HUES48 (cell line): Measurements from ENCODE around the gene NSMCE4A.
"Not testable (repeated sequence)": the region's sequence is repeated elsewhere in the genome, so short reads cannot be mapped to it uniquely, and the experiment has no call there.

Experiments
- H3K27ac ChIP-seq: one replicate; pipeline ENCODE4 v1.7.0; 2013; ENCODE audit warnings: low read depth, low read length, inconsistent platforms
- H3K27me3 ChIP-seq: 2 replicates; pipeline ENCODE4 v1.6.1; 2013; ENCODE audit warnings: mild to moderate bottlenecking, low read length; ENCODE audit not compliant: control insufficient read depth, insufficient read depth
- H3K36me3 ChIP-seq: 2 replicates; pipeline ENCODE4 v1.6.1; 2013; ENCODE audit warnings: low read length; ENCODE audit not compliant: control insufficient read depth, insufficient read depth
- H3K4me1 ChIP-seq: 2 replicates; pipeline ENCODE4 v1.6.1; 2013; ENCODE audit warnings: mild to moderate bottlenecking, low read length; ENCODE audit not compliant: control insufficient read depth, insufficient read depth
- H3K4me3 ChIP-seq: 2 replicates; pipeline ENCODE4 v1.5.1; 2013; ENCODE audit warnings: mild to moderate bottlenecking, low read depth, low read length
- H3K9ac ChIP-seq: 2 replicates; pipeline ENCODE4 v1.6.1; 2013; ENCODE audit warnings: mild to moderate bottlenecking, low read depth, low read length, moderate library complexity
- H3K9me3 ChIP-seq: 2 replicates; pipeline ENCODE4 v1.6.1; 2013; ENCODE audit warnings: low read length; ENCODE audit not compliant: control insufficient read depth, insufficient read depth

Gene NSMCE4A

DNA sequence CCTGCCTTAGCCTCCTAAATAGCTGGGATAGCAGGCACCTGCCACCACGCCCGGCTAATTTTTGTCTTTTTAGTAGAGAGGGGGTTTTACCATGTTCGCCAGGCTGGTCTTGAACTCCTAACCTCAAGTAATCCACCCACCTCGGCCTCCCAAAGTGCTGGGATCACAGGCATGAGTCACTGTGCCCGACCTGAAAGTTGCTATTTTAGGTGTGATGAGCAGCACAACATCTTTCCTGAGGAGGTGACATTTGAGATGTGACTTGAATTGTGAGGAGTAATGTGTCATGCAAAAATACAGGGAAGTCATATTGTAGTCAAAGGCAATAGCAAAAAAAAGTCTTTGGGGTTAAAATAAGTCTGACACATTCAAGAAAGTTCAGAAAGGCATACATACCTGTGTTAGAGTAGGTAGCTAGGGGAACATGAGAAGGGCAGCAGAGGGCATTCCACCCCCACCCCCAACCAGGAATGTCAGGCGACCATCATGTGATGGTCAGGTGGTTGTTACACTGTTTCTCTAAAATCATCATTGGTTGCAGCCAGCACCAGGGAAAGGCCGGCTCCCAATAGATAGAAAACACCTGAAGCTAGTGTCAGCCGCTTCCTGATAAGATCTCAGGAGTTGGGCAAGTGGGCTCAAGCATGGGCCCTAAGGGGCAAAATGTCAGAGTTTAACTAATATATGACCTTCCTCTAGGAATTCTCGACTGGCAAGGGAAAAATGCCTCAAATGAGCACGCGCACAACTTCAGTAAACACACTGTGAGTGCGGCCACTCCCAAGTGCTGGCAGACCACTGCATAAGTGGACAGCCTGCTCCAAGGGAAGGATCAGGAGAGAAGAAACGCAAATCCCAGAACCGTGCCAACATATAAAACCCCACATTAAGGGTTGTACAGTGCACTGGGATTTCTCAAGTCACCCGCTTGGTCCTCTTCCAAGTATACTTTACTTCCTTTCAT lies 13.6 kb upstream of the NSMCE4A start, which contains the start of gene TACC2:
TACC2 (plus strand) TSS at position 803 of the 964 bp plus-strand sequence. CDS start 32,819 bp downstream, outside the sequence.
- H3K27me3 ChIP-seq = no peaks in the 10 kb centered on the region
- no peak within 1 kb of the TSS for H3K4me3 ChIP-seq
- H3K9ac ChIP-seq = no peak within 1 kb of the TSS
- peaks cover 11% of the 10 kb centered on the region for H3K9me3 ChIP-seq
- no peak within 1 kb of the TSS for H3K27ac ChIP-seq
- no peaks in the 10 kb centered on the region for H3K36me3 ChIP-seq
- H3K4me1 ChIP-seq = 0 out of 2 replicates have a peak, but pooled peaks cover 5% of the 10 kb centered on the region

DNA sequence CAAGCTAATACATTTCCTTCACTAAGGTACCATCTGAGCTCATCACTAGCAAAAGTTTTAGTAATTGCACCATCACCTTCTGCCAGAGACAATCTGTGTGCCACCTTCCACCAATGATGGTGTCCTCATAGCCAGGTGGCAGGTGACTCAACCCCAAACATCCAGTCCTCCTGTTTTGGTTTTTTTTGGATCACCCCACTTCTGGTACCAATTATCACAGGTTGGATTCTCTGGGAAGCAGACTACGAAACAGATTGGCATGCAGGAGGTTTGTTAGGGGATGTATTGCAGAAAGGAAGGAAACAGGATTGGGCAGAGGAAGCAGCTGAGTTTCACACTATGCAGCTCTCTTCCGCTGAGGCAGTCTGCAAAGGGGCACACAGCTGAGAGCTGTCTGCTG lies 9.4 kb upstream of the NSMCE4A start:
- peaks cover 12% of the 10 kb centered on the region for H3K9me3 ChIP-seq
- no peak overlapping the region for H3K9ac ChIP-seq
- no peaks in the 10 kb centered on the region for H3K27me3 ChIP-seq
- H3K36me3 ChIP-seq = no peaks in the 10 kb centered on the region
- no peak overlapping the region for H3K4me3 ChIP-seq
- H3K27ac ChIP-seq = no peak overlapping the region
- H3K4me1 ChIP-seq = 0 out of 2 replicates have a peak, but pooled peaks cover 4% of the 10 kb centered on the region

DNA sequence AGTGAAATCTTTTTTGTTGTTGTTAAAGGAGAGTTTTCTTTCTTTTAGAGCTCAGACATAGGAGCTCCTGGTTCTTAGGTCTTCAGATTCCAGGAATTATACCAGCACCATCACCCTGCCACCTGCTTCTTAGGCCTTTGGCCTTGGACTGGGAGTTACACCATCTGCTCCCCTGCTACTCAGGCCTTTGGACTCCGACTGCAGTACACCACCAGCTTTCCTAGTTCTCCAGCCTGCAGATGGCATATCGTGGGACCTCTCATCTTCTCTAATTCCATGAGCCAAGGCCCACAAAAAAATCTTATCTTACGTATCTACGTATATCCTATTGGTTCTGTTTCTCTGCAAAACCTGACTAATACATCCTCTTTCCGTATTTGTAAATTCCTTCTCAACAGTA lies 8.8 kb upstream of the NSMCE4A start:
- Histone ChIP-seq H3K4me1 (no peaks in the 10 kb centered on the region), H3K36me3 (no peaks in the 10 kb centered on the region)

GRCh38 chr10:121981346-121981745 lies 6.3 kb upstream of the NSMCE4A start:
- no peak overlapping the region for H3K4me3 ChIP-seq
- peaks cover 20% of the 10 kb centered on the region for H3K9me3 ChIP-seq
- H3K27me3 ChIP-seq = no peaks in the 10 kb centered on the region
- no peak overlapping the region for H3K27ac ChIP-seq
- H3K36me3 ChIP-seq = no peaks in the 10 kb centered on the region
- no peaks in the 10 kb centered on the region for H3K4me1 ChIP-seq
- H3K9ac ChIP-seq = no peak overlapping the region

More for the DNA sequence above, 8.8 kb upstream of the NSMCE4A start:
- H3K9me3 ChIP-seq = peaks cover 12% of the 10 kb centered on the region
- no peak overlapping the region for H3K9ac ChIP-seq
- H3K4me3 ChIP-seq = no peak overlapping the region
- H3K27me3 ChIP-seq = no peaks in the 10 kb centered on the region
- H3K27ac ChIP-seq = no peak overlapping the region

DNA sequence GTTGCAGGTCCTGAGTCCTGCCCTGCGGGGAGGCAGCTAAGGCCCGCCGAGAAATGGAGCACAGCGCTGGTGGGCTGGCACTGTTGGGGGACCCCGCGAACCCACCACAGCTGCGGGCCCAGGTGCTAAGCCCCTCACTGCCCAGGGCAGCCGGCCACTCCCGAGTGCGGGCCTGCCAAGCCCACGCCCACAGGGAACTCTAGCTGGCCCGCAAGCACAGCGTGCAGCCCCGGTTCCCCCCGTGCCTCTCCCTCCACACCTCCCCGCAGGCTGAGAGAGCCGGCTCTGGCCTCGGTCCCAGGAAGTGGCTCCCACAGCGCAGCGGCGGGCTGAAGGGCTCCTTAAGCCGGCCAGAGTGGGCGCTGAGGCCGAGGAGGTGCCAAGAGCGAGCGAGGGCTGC lies 3.5 kb upstream of the NSMCE4A start:
- no peak overlapping the region for H3K4me3 ChIP-seq
- peaks cover 4% of the 10 kb centered on the region for H3K4me1 ChIP-seq
- H3K27ac ChIP-seq = no peak overlapping the region
- peaks cover 15% of the 10 kb centered on the region for H3K9me3 ChIP-seq
- no peak overlapping the region for H3K9ac ChIP-seq
- H3K27me3 ChIP-seq = no peaks in the 10 kb centered on the region
- no peaks in the 10 kb centered on the region for H3K36me3 ChIP-seq

- H3K27me3 ChIP-seq = no peaks in the 10 kb centered on the region
- H3K9ac ChIP-seq = no peak overlapping the region
- H3K27ac ChIP-seq = no peak overlapping the region
- H3K36me3 ChIP-seq = peaks cover 7% of the 10 kb centered on the region; the same call in 1 of the 2 replicates
- peaks cover 15% of the 10 kb centered on the region for H3K9me3 ChIP-seq
- peak overlapping the region; percentile 23; the same call in 1 of the 2 replicates for H3K4me3 ChIP-seq
- peaks cover 7% of the 10 kb centered on the region for H3K4me1 ChIP-seq
Measured at GRCh38 chr10:121976607-121977006, 1.6 kb upstream of the NSMCE4A start.

- Histone ChIP-seq H3K27me3 (no peaks in the 10 kb centered on the region), H3K36me3 (peaks cover 13% of the 10 kb centered on the region), H3K9ac (peak overlapping the region; percentile 93), H3K9me3 (peaks cover 15% of the 10 kb centered on the region), H3K27ac (peak overlapping the region; percentile 98), H3K4me3 (peak overlapping the region; percentile 82), H3K4me1 (peaks cover 7% of the 10 kb centered on the region)
Measured at GRCh38 chr10:121975295-121976086, 474 bp upstream of the NSMCE4A start.

- H3K4me1 ChIP-seq = peaks cover 7% of the 10 kb centered on the region
- peaks cover 15% of the 10 kb centered on the region for H3K9me3 ChIP-seq
- H3K27ac ChIP-seq = peak overlapping the region; percentile 98
- peak overlapping the region; percentile 93 for H3K9ac ChIP-seq
- peak overlapping the region; percentile 82 for H3K4me3 ChIP-seq
- H3K36me3 ChIP-seq = peaks cover 20% of the 10 kb centered on the region
- H3K27me3 ChIP-seq = no peaks in the 10 kb centered on the region
Measured at GRCh38 chr10:121974019-121974534, 940 bp downstream of the NSMCE4A start.

DNA sequence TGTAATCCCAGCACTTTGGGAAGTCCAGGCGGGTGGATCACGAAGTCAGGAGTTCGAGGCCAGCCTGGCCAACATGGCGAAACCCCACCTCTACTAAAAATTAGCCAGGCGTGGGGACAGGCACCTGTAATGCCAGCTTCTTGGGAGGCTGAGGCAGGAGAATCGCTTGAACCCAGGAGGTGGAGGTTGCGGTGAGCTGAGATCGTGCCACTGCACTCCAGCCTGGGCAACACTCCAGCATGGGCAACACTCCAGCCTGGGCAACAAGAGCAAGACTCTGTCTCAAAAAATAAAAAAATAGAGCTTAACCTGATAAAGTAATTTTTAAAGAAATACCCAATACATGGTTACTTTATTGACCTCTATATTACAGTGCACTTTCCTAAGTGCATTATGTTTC lies 5.9 kb downstream of the NSMCE4A start:
- H3K4me3 ChIP-seq, H3K27ac ChIP-seq, H3K4me1 ChIP-seq, H3K27me3 ChIP-seq, H3K9ac ChIP-seq, H3K9me3 ChIP-seq: not testable (repeated sequence)
- peaks cover 66% of the 10 kb centered on the region for H3K36me3 ChIP-seq

DNA sequence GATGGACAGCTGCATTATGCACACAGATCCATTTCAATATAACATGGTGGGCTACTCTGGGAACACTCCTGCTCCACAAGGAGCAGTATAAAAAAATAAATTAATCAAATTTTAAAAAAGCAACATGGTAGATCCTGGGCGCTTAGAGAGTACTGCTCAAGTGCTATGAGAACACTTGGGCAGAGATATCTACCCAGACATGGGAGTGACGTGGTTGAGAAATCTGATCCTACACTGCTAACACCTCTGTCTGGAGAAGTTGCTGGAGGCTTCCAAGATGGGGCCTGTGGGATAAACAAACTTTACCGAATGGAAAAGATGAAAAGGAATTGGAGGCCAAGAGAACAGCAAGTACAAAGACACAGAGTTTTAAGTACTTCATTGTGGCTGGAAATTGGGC lies 9.0 kb downstream of the NSMCE4A start:
- Histone ChIP-seq H3K4me1 (no peaks in the 10 kb centered on the region), H3K9me3 (no peaks in the 10 kb centered on the region), H3K27ac (no peak overlapping the region), H3K27me3 (no peaks in the 10 kb centered on the region), H3K4me3 (no peak overlapping the region), H3K36me3 (peaks cover 71% of the 10 kb centered on the region), H3K9ac (no peak overlapping the region)
